ENCODE data around the gene SBK1. TPM values are rescaled to one million over a fixed set of nuclear protein-coding genes. Genes with fewer than 3 reads are reported as not detected.

The SBK1 gene
- total RNA-seq, 1 experiment from 2014 or later = 18.4 TPM

- intact Hi-C loops (cut with micrococcal nuclease; ENCODE audit: unreplicated experiment) = no loop called here
- Histone ChIP-seq H3F3A (ENCODE audit: insufficient read depth, low read depth) (no peaks in the 10 kb centered on the region), H3K36me3 (ENCODE audit: low read depth) (no peaks in the 10 kb centered on the region), H3K4me2 (no peak overlapping the region), H2AFZ (no peak overlapping the region), H4K20me1 (ENCODE audit: insufficient read depth) (no peaks in the 10 kb centered on the region), H3K4me3 (no peak overlapping the region), H3K27me3 (ENCODE audit: insufficient read depth, low read depth) (peaks cover 12% of the 10 kb centered on the region), H3K4me1 (replicated peaks; ENCODE audit: insufficient read depth) (no peaks in the 10 kb centered on the region), H3K9me3 (ENCODE audit: insufficient read depth, low read depth) (no peaks in the 10 kb centered on the region), H3K79me2 (ENCODE audit: low read depth) (no peaks in the 10 kb centered on the region), H3K9me2 (ENCODE audit: insufficient read depth) (no peaks in the 10 kb centered on the region), H3K27ac (no peak overlapping the region)
- ChIA-PET CTCF (interaction anchor here (0.6 to 1.4 kb wide), 3 partner anchors 36 to 692 kb away, joined by 3 to 4 read pairs (median 3); no protein-coding TSS in a partner anchor), POLR2A (ENCODE audit: unreplicated experiment) (interaction anchor here (0.7 kb wide), 1 partner anchor 118 kb away, joined by 4 read pairs; no protein-coding TSS in a partner anchor)
- no peak for TF ChIP-seq EZH2 (IDR thresholded peaks at IDR 0.05; ENCODE audit: low read depth)
- TF ChIP-seq CTCF (conservative IDR thresholded peaks at IDR 0.05) = no peak
- peak in 1 of 2 experiments; percentile 6 for DNase-seq
- no TSS peak for BruUV-seq (replicated peaks)
Observed at GRCh38 chr16:28280881-28281836, 11.2 kb upstream of the SBK1 start.

GRCh38 chr16:28282045-28282444 is 10.3 kb upstream of the SBK1 start:
- H3K27me3 ChIP-seq (ENCODE audit: insufficient read depth, low read depth) = peaks cover 6% of the 10 kb centered on the region; the same call in 1 of the 2 replicates
- H3K27ac ChIP-seq = no peak overlapping the region
- H3K9me2 ChIP-seq (ENCODE audit: insufficient read depth) = no peaks in the 10 kb centered on the region
- H3K9me3 ChIP-seq (ENCODE audit: insufficient read depth, low read depth) = no peaks in the 10 kb centered on the region
- intact Hi-C loops (cut with micrococcal nuclease; ENCODE audit: unreplicated experiment) = no loop called here
- no peak for TF ChIP-seq CTCF (conservative IDR thresholded peaks at IDR 0.05)
- TF ChIP-seq EZH2 (IDR thresholded peaks at IDR 0.05; ENCODE audit: low read depth) = no peak
- no peaks in the 10 kb centered on the region for H3F3A ChIP-seq (ENCODE audit: insufficient read depth, low read depth)
- no peak overlapping the region for H3K4me2 ChIP-seq
- no peaks in the 10 kb centered on the region for H3K36me3 ChIP-seq (ENCODE audit: low read depth)
- CTCF ChIA-PET = interaction anchor here (0.5 to 1.4 kb wide), 2 partner anchors 35 to 325 kb away, joined by 4 to 11 read pairs; no protein-coding TSS in a partner anchor
- no peaks in the 10 kb centered on the region for H3K79me2 ChIP-seq (ENCODE audit: low read depth)
- BruUV-seq (replicated peaks) = no TSS peak
- DNase-seq = no peak
- H3K4me3 ChIP-seq = no peak overlapping the region
- no peak overlapping the region for H2AFZ ChIP-seq
- POLR2A ChIA-PET (ENCODE audit: unreplicated experiment) = no interaction called here
- no peaks in the 10 kb centered on the region for H4K20me1 ChIP-seq (ENCODE audit: insufficient read depth)
- no peaks in the 10 kb centered on the region for H3K4me1 ChIP-seq (replicated peaks; ENCODE audit: insufficient read depth)

GRCh38 chr16:28283173-28283572 is 9.2 kb upstream of the SBK1 start:
- Histone ChIP-seq H3K9me3 (ENCODE audit: insufficient read depth, low read depth) (no peaks in the 10 kb centered on the region), H3F3A (ENCODE audit: insufficient read depth, low read depth) (no peaks in the 10 kb centered on the region), H3K4me2 (no peak overlapping the region), H3K27ac (no peak overlapping the region), H3K9me2 (ENCODE audit: insufficient read depth) (no peaks in the 10 kb centered on the region), H2AFZ (no peak overlapping the region), H3K79me2 (ENCODE audit: low read depth) (no peaks in the 10 kb centered on the region), H3K27me3 (ENCODE audit: insufficient read depth, low read depth) (no peaks in the 10 kb centered on the region), H3K36me3 (ENCODE audit: low read depth) (no peaks in the 10 kb centered on the region), H3K4me3 (no peak overlapping the region), H3K4me1 (replicated peaks; ENCODE audit: insufficient read depth) (no peaks in the 10 kb centered on the region), H4K20me1 (ENCODE audit: insufficient read depth) (no peaks in the 10 kb centered on the region)
- TF ChIP-seq CTCF (conservative IDR thresholded peaks at IDR 0.05) (no peak), EZH2 (IDR thresholded peaks at IDR 0.05; ENCODE audit: low read depth) (no peak)
- CTCF ChIA-PET = interaction anchor here (0.6 kb wide), 1 partner anchor 48 kb away, joined by 5 read pairs; no protein-coding TSS in a partner anchor
- intact Hi-C loops (cut with micrococcal nuclease; ENCODE audit: unreplicated experiment) = no loop called here
- BruUV-seq (replicated peaks) = no TSS peak
- POLR2A ChIA-PET (ENCODE audit: unreplicated experiment) = interaction anchor here (0.5 kb wide), 1 partner anchor 640 kb away, joined by 3 read pairs; no protein-coding TSS in a partner anchor
- DNase-seq = no peak
